Keratinocyte (primary cell): ENCODE results near the gene ACTN1. TPM values are rescaled to one million over a fixed set of nuclear protein-coding genes. Genes with fewer than 3 reads are reported as not detected.

Source experiments
- DNase-seq: peaks from one replicate; pipeline ENCODE4 v3.0.0-alpha.2; 2011; ENCODE audit warnings: low read depth, missing footprints, low spot score
- FAIRE-seq: peaks from 2 replicates; lab custom pipeline; 2011; peaks lifted over from hg19 to GRCh38; lab: Jason Lieb, UNC
- H2AFZ ChIP-seq: 2 replicates; pipeline ENCODE4 v1.6.0; 2012; ENCODE audit warnings: low read length, control low read depth, inconsistent platforms; ENCODE audit not compliant: control insufficient read depth
- H3K27ac ChIP-seq: 2 replicates; pipeline ENCODE4 v1.5.1; 2011; ENCODE audit warnings: low read length; ENCODE audit not compliant: control insufficient read depth, insufficient read depth
- H3K27me3 ChIP-seq: 3 replicates; pipeline ENCODE4 v1.6.0; 2011; ENCODE audit warnings: low read length; ENCODE audit not compliant: control insufficient read depth, insufficient read depth; ENCODE audit errors: extremely low read depth
- H3K36me3 ChIP-seq, 2 experiments: 2 replicates in 1 of 2; 3 replicates in 1 of 2; pipeline ENCODE4 v1.5.1; 2011; ENCODE audit warnings: low read length in 2 of 2, mild to moderate bottlenecking in 1 of 2; ENCODE audit not compliant: control insufficient read depth in 2 of 2, insufficient read depth in 2 of 2; ENCODE audit errors: extremely low read depth in 1 of 2
- H3K4me1 ChIP-seq: 3 replicates; pipeline ENCODE4 v1.5.1; 2011; ENCODE audit warnings: low read length; ENCODE audit not compliant: control insufficient read depth, insufficient read depth; ENCODE audit errors: extremely low read depth
- H3K4me2 ChIP-seq: 3 replicates; pipeline ENCODE4 v1.6.0; 2011; ENCODE audit warnings: low read depth, low read length; ENCODE audit not compliant: control insufficient read depth, insufficient read depth; ENCODE audit errors: extremely low read depth
- H3K4me3 ChIP-seq, 3 experiments: fragments of 200-600 bp in 1 of 3; sonication (generic) in 1 of 3; 2 replicates in 2 of 3; 3 replicates in 1 of 3; pipeline ENCODE4 v1.5.1; 2011 to 2016; ENCODE audit warnings: low read length in 3 of 3, mild to moderate bottlenecking in 3 of 3, control low read depth in 2 of 3, inconsistent platforms in 1 of 3, low read depth in 1 of 3, mixed read lengths in 1 of 3, mixed run types in 1 of 3, moderate library complexity in 1 of 3; ENCODE audit not compliant: control insufficient read depth in 2 of 3, insufficient read depth in 2 of 3; ENCODE audit errors: extremely low read depth in 1 of 3
- H3K79me2 ChIP-seq: 2 replicates; pipeline ENCODE4 v1.6.0; 2012; ENCODE audit warnings: low read length; ENCODE audit not compliant: control insufficient read depth, insufficient read depth
- H3K9ac ChIP-seq: 3 replicates; pipeline ENCODE4 v1.6.0; 2011; ENCODE audit warnings: low read length; ENCODE audit not compliant: control insufficient read depth, insufficient read depth; ENCODE audit errors: extremely low read depth
- H3K9me1 ChIP-seq: 3 replicates; pipeline ENCODE4 v1.6.0; 2011; ENCODE audit warnings: low read length; ENCODE audit not compliant: control insufficient read depth, insufficient read depth; ENCODE audit errors: extremely low read depth
- H3K9me3 ChIP-seq: 2 replicates; pipeline ENCODE4 v1.5.1; 2012; ENCODE audit warnings: low read depth, low read length; ENCODE audit not compliant: control insufficient read depth
- H4K20me1 ChIP-seq: 3 replicates; pipeline ENCODE4 v1.6.0; 2011; ENCODE audit warnings: low read length; ENCODE audit not compliant: control insufficient read depth, insufficient read depth; ENCODE audit errors: extremely low read depth
- EZH2 ChIP-seq: IDR thresholded peaks from one replicate; pipeline ENCODE4 v1.6.1; 2012; ENCODE audit warnings: inconsistent platforms, mild to moderate bottlenecking, low read length, moderate library complexity
- dilution Hi-C: fragments of 300-500 bp; cut with MboI; formaldehyde crosslinking; loops from one replicate; pipeline ENCODE4 v1.7.0; 2020; ENCODE audit warnings: low sequenced_read_pairs; ENCODE audit not compliant: extremely low pct_ligation_motif_present
- polyA plus RNA-seq, 5 experiments: library from polyadenylated mRNA; depleted of rRNA in 3 of 5; stranded (reverse) in 3 of 5; stranded (forward) in 1 of 5; unstranded in 1 of 5; fragments of >200 nt; gene quantifications; 1 replicate in 1 of 5; 2 replicates in 3 of 5; 3 replicates in 1 of 5; pipeline versions ENCODE4 v1.2.1 to v1.2.3, GENCODE V29; 2011 to 2012; ENCODE audit warnings: missing spikeins in 2 of 5, low read depth in 1 of 5, low replicate concordance in 1 of 5
- TF ChIP-seq, protein P1 (sequence below), 3 experiments: IDR thresholded peaks in 1 of 3; conservative IDR thresholded peaks in 1 of 3; optimal IDR thresholded peaks in 1 of 3; 2 replicates in 2 of 3; 3 replicates in 1 of 3; pipeline versions ENCODE3 to v1.5.1; 2011; ENCODE audit warnings: low read length in 3 of 3, mild to moderate bottlenecking in 3 of 3, moderate library complexity in 2 of 3, control low read depth in 1 of 3, inconsistent platforms in 1 of 3; ENCODE audit not compliant: insufficient read depth in 2 of 3; ENCODE audit errors: extremely low read depth in 1 of 3

The ACTN1 gene
- polyA plus RNA-seq, 1 donor (not counting 4 experiments of a cell fraction or from before 2014, with no cell fraction given) = 558 TPM

- Histone ChIP-seq H3K79me2 (peaks cover 95% of the 10 kb centered on the region), H3K9me1 (peaks cover 18% of the 10 kb centered on the region), H3K9me3 (no peaks in the 10 kb centered on the region), H3K4me2 (no peak overlapping the region), H3K9ac (no peak overlapping the region), H3K27me3 (no peaks in the 10 kb centered on the region), H3K27ac (no peak overlapping the region), H4K20me1 (peaks cover 65% of the 10 kb centered on the region), H3K4me3 (no peak overlapping the region), H2AFZ (no peak overlapping the region), H3K4me1 (peaks cover 98% of the 10 kb centered on the region), H3K36me3 (peaks cover 30 to 50% of the 10 kb centered on the region in 2 experiments)
- dilution Hi-C loops = no loop called here
- DNase-seq (no peak), FAIRE-seq (peak; percentile 43)
- TF ChIP-seq EZH2 = no peak
- TF ChIP-seq, protein P1, sequence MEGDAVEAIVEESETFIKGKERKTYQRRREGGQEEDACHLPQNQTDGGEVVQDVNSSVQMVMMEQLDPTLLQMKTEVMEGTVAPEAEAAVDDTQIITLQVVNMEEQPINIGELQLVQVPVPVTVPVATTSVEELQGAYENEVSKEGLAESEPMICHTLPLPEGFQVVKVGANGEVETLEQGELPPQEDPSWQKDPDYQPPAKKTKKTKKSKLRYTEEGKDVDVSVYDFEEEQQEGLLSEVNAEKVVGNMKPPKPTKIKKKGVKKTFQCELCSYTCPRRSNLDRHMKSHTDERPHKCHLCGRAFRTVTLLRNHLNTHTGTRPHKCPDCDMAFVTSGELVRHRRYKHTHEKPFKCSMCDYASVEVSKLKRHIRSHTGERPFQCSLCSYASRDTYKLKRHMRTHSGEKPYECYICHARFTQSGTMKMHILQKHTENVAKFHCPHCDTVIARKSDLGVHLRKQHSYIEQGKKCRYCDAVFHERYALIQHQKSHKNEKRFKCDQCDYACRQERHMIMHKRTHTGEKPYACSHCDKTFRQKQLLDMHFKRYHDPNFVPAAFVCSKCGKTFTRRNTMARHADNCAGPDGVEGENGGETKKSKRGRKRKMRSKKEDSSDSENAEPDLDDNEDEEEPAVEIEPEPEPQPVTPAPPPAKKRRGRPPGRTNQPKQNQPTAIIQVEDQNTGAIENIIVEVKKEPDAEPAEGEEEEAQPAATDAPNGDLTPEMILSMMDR (optimal IDR thresholded peaks at IDR 0.05 in 1 of 3, IDR thresholded peaks at IDR 0.05 in 1 of 3, conservative IDR thresholded peaks at IDR 0.05 in 1 of 3; ENCODE audit: extremely low read depth in 1 of 3, insufficient read depth in 2 of 3, low read length in 3 of 3) = no peak
Observed at GRCh38 chr14:68956724-68957123, 22.4 kb downstream of the ACTN1 start.

DNA sequence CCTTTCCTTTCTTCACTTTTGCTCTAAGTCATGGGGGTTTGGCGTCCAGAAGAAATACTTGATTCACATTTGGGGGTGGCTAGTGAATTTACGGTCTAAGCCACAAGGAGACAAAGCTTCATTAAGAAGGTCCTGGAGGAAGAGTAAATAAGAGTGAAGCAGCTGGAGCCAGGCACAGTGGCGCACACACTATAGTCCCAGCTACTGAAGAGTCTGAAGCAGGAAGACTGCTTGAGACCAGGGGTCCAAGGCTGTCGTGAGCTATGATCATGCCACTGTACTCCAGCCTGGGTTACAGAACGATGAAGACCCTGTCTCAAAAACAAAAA lies 23.3 kb downstream of the ACTN1 start:
- dilution Hi-C loops = no loop called here
- DNase-seq (no peak), FAIRE-seq (no peak)
- H2AFZ ChIP-seq = no peak overlapping the region
- TF ChIP-seq, protein P1 (optimal IDR thresholded peaks at IDR 0.05 in 1 of 3, IDR thresholded peaks at IDR 0.05 in 1 of 3, conservative IDR thresholded peaks at IDR 0.05 in 1 of 3; ENCODE audit: extremely low read depth in 1 of 3, insufficient read depth in 2 of 3, low read length in 3 of 3) = no peak
- TF ChIP-seq EZH2 = no peak
- H4K20me1 ChIP-seq = peaks cover 63% of the 10 kb centered on the region
- H3K27ac ChIP-seq = peak overlapping the region; percentile 19
- H3K4me1 ChIP-seq = peaks cover 98% of the 10 kb centered on the region
- H3K9me3 ChIP-seq = no peaks in the 10 kb centered on the region
- H3K9me1 ChIP-seq = peaks cover 18% of the 10 kb centered on the region
- no peaks in the 10 kb centered on the region for H3K27me3 ChIP-seq
- no peak overlapping the region for H3K4me3 ChIP-seq
- H3K36me3 ChIP-seq = peaks cover 27 to 49% of the 10 kb centered on the region in 2 experiments
- H3K9ac ChIP-seq = no peak overlapping the region
- H3K4me2 ChIP-seq = peak overlapping the region; percentile 29
- H3K79me2 ChIP-seq = peaks cover 88% of the 10 kb centered on the region
